NCI-H1417 treated with DMSO at 0.1 percent for 48 hours (cell line): ENCODE data around the gene PDIA3.
"Not testable (repeated sequence)": the region's sequence is repeated elsewhere in the genome, so short reads cannot be mapped to it uniquely, and the experiment has no call there.

Source experiments
- DNase-seq: peaks from one replicate; lab custom pipeline; 2025; lab: John Stamatoyannopoulos, UW

The PDIA3 gene

DNA sequence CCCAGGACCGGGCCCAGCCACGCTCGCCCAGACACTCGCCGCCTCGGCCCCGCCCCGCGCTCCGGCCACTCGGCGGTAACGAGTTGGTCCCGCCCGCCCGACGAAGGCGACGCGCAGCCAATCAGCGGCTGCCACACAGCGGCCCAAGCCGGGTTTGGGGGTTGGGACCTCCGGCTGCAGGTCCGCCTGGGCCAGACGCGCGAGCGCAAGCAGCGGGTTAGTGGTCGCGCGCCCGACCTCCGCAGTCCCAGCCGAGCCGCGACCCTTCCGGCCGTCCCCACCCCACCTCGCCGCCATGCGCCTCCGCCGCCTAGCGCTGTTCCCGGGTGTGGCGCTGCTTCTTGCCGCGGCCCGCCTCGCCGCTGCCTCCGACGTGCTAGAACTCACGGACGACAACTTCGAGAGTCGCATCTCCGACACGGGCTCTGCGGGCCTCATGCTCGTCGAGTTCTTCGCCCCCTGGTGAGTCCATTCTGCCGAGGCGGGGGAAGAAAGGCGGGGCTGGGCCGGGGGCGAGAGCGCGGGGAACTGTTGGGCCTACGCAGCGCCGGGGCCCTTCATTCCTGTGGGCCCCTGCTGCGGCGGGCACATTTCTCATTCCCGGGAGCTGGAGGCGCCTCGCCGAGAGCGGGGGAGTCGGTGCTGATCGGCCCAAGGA lies at the start of gene PDIA3:
Gene PDIA3 (plus strand): TSS at position 194 of the 658 bp plus-strand sequence. CDS start 102 bp downstream, at position 296.
- DNase-seq: not testable (repeated sequence)

DNA sequence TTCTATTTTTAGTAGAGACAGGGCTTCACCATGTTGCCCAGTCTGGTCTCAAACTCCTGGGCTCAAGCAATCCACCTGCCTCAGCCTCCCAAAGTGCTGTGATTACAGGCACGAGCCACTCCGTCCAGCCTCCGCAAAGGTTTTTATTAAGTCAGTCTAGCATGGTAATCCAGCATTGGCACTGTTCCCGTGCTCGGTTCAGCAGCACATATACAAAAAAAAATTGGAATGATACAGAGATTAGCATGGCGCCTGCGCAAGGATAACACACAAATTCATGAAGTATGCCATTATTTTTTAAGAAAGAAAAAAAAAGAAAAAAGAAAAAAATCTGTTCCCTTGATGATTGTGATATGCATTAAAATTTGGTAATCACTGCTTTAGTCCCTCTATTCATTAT lies 44.1 kb upstream of the PDIA3 start:
- DNase-seq: no peak

DNA sequence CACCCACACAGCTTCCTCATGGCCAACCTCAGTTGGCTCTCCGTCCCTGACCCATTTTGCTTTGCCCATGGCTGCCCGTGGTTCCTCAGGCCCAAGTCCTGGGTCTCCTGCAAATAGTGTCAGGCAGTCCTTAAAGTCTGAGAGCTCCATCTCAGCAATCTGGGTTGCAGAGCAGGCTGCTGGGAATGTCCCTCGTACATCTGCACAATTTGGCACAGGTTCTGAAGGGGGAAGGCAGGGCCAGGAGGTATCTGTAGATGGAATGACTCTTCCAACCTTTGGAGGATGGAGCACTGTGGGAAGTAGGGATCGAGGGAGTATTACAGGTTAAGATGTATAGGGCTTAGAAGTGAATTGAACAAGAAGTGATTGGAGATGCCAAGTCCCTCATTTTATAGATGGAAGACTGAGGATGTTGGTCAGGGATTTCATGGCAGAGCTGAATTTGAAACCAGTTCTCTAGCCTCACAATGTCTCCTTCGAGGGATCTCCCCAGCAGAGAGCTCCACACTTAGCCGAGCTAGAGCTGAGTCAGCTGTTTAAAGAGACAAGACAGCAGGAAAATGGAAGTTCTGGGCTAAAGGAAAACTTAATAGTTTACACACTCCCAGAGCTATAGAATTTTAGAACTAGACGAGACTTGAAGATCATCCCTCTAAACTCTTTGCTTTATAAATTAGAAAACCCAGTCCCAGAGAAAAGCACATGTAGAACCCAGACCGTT lies 43.4 kb upstream of the PDIA3 start:
- DNase-seq: no peak

DNA sequence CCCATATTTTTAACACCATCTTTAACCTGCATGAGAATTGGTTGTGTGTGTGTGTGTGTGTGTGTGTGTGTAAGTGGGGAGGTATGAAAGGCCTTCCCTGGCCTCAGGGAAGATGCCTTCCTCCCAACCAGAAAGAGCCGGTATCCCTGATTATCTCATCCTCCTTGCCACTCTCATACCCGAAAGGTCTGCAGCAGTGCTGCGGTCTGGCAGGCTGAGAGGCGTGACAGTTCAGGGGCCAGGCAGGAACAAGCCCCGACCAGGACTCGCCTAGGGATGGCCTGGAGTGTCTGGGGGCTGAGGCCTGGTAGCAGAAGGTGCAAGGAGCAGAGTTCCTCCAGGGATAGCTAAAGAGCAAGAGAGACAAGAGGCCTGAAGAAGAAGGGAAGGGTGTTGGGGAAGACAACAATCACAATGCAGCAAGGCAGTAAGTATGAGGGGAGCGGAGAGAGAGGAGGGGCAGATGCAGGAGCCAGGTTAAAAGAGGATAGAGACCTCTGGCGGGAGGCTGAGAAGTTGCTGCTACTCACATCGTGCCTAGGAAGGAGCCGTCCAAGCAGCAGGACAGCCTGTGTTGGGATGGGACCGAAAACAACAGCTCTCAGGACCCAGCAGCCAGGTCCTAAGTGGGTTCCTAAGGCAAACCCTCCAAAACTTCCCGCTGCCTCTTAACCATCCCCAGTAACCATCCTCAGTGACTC lies 35.7 kb upstream of the PDIA3 start:
- DNase-seq: not testable (repeated sequence)

DNA sequence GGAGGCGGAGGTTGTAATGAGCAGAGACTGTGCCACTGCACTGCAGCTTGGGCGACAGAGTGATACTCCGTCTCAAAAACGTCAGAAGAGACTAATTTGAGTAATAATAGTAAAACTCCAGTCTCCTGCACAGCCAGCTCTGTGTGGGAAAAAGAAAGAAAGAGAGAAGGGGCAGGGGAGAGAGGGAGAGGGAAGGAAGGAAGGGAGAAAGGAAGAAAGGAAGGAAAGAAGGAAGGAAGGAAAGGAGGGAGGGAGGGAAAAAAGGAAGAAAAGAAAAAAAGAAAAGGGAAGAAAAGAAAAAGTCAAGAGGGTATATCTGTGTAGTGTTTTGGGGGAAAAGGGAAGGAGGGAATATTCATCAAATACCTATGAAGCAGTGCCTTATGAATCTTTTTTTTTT lies 23.1 kb upstream of the PDIA3 start:
- no peak for DNase-seq

DNA sequence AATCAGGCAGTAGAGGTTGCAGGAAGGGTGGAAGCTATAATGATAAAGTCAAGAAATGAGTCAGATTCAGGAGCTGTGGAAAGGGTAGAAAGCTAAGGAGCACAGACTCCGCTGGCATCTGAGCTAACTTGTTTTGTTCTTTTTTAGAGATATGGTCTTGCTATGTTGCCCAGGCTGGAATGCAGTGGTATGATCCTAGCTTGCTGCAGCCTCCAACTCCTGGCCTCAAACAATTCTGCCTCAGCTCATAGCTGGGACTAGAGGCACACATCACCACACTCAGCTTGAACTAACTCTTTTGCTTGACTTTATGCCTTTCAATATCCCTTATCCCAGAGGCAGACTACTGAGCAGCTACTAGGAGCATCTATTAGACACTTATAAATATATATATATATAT lies 19.9 kb upstream of the PDIA3 start:
- DNase-seq: not testable (repeated sequence)

DNA sequence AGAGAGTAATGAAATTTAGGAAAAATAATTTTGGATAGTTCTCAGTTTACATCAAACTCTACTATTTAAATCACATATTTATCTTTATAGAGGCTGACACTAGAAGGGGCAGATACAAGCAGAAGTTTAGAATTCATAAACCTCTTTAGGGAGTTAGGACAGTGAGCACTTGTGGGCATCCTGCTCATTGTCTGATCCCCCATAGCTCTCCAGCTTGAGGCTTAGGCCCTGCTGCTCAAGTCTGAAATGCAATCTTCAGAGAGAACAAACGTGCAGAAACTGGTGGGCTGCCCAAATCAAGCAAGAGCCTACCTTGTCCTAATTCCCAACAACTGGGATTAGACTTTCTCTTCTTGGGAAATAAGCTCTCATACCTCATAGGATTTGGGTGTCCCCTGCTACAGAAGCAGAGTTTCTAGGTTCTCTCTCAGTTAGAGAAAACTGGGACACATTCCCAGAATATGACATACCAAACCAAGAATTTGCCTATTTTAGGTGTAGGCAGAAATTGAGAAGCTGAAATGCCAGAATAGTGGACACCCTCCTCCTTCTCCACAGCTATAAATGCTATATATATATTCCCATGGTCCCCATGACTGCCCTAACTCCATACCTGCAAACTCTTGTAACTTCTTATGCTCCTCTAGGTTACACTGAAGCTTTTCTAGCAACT lies 18.0 kb upstream of the PDIA3 start:
- DNase-seq: not testable (repeated sequence)

DNA sequence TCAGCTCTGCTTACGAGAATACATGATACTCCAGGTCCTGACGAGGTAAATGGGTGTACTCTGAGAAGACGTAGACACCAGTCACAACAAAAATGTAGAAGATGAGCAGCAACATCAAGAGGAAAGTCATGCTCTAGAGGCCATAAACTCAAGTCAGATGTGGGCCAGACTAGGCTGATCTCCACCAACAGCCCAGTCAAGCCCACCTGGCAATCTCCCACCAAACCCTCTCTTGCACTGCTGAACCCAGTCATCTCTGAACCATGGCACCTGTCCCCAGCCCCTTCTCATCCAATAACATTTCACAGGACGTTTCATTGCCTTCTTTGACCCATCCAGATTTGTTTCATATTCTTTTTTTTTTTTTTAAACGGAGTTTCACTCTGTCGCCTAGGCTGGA lies 10.8 kb upstream of the PDIA3 start:
- DNase-seq: no peak

DNA sequence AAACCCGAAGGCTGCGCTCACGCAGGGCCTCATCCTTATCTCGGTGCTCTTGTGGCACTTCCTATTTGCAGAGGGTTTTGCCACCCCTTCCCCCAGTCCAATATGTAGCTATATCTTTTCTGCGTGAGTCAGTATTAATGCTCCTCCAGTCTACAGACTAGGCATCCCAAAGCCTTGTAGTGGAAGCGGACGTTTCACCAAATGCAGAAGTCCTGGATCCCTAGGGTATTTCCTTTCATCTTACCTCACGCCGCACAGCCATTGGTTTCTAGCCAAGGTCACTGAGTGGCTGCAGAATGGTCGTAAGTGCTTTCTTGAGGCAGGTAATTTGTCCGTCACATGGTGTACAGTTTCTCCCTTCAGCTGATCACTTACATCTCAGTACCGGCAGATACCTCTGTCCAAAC lies 668 bp downstream of the PDIA3 start:
- not testable (repeated sequence) for DNase-seq

DNA sequence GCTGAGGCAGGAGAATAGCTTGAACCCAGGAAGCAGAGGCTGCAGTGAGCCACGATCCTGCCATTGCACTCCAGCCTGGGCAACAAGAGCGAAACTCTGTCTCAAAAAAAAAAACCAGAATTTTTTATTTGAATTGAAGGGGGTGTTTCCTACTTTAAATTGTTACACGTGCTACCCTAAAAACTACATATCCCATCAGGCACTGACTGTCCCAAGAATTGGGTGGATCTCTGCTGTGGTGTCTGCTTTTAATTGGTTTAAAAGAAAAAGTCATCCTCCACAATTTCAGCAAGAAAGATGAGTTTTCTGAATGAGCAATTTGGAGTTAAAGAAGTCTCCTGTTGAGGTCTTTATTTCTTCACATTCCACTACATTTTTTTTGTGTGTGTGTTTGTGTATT lies 2.1 kb downstream of the PDIA3 start:
- no peak for DNase-seq

DNA sequence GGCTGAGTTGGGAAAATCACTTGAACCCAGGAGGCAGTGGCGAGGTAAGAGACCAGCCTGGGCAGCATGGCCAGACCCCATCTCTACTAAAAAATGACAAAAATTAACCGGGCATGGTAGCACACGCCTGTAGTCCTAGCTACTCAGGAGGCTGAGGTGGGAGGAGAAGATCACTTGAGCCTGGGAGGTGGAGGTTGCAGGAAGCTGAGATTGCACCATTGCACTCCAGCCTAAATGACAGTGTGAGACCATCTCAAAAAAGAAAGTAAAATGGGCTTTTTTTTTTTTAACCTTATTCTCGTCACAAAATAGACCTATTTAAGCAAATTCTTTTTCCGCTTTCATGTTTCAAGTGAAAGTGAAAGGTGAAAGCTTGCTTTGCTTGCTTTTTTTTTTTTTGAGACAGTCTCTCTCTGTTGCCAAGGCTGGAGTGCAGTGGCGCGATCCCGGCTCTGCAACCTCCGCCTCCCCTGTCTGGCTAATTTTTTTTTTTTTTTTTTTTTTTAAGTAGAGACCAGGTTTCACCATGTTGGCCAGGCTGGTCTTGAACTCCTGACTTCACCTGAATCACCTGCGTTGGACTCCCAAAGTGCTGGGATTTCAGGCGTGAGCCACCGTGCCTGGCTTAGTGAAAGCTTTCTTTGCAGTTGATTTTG lies 3.6 kb downstream of the PDIA3 start:
- DNase-seq: no peak

DNA sequence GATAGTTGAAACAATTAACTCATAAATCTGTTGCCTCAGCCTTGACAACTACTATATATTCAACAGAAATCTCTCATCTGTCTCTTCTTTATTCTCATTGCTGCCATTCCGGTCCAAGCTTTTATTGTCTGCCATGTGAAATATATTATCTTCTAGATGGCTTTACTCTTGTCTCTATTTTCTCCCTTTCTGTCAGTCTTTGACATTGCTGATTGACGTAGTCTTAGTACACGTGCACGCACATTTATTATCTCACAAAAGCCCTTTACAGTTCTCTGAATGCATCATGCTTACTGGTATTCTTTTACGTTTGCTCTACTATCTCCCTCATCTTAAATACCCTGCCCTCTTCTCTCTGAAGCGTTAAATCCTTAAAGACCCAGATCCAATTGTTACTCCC lies 5.6 kb downstream of the PDIA3 start:
- no peak for DNase-seq

DNA sequence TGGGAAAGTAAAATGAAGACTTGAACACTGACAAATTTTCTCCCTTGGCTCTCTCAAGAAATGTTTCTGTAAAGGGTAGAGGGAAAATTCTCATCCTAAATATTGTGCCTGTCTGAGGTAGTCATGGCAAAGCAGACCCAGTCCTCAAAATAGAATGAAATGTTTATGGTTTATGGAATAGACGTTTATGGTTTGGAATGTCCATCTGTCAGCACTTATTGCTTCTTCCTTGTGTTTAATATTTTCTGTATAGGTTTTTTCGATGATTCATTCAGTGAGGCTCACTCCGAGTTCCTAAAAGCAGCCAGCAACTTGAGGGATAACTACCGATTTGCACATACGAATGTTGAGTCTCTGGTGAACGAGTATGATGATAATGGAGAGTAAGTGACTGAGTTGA lies 16.6 kb downstream of the PDIA3 start:
- DNase-seq: no peak

DNA sequence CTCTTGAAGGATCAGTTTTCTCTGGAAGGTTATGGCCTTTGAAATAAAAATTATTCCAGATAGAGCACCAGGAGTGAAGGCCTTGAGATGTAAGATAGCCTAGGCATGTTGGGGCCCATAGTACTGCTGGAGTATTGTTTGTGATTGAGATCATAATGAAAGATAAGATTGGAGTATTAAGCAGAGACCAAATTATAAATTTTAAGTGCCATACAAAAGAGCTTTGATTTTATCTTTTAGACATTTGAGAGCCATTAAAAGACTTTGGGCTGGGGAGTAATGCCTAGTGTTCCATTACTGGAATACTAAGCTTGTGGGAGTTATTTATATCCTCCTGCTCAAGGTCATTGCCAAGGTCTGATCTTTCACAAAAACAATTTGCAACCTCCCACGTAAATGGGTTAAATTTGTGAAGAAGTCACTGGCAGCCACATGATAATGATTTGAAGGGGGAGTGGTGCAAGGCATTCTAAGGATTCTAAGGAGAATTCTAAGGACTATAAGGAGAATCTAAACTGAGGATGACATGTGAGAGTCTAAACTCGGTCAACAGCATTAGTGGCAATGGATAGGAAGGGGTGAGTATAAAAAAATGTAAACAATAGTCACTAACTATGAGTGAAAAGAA lies 17.7 kb downstream of the PDIA3 start:
- DNase-seq: no peak

DNA sequence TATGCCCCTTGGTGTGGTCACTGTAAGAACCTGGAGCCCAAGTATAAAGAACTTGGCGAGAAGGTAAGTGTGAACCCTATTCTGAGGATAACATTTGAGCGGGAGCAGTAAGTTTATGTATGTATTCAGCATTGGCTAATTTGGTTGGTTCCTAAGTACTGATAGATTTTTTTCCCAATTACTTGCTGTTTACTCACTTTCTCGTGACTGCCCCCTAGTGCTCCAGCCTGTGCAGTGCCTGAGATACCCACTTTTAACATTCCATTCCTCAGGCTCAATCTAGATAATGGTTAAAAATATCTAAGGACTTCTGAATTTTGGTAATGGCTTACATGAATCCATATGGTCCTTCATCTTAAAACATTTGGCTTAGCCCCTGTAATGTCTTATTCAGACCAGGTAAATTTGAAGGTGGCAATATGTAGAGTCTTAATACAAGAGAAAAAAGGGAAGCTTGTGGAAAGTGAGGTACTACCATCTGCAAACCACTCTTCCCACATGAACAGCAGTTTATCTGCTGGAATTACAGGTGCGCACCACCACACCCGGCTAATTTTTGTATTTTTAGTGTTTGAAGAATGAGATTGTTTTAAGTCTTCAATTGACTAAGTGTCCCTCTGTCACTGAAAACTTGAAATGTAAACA lies 23.5 kb downstream of the PDIA3 start:
- no peak for DNase-seq

DNA sequence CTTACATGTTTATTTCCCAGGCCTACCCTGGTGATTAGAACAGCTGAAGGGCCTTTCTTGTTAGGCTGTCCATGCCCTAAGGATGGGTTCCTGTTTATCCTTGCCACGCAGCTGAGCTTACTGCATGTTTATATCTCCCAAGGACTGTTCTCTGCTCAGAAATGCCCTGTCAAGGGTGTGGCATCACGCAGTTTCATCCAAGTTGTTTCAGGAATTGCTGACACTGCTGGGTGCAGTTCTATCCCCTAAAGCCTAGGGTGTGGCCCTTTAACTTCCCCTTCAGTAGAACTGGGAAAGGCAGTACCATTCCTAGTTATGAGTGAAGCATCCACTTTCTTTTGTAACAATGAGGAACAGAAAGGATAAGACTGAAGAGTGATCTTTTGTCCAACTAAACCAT lies 25.6 kb downstream of the PDIA3 start:
- DNase-seq: no peak

DNA sequence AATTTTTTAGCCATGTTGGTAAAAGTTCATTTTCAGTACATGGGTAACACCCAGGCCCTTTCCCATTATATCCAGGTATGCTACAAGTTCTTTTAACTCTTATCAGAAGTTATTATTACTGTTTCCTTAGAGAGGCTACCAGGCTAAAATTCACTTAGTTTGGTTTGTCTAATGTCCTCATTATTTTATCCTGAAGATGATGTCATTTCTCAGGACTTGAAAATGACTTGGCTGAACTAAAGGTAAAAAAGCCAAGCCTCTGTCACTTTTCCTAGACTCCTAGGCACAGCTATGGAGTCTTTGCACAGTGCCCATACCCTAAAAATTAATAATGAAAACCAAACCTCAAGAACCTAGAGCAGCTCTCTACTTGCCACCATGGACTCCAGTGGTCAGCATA lies 26.4 kb downstream of the PDIA3 start:
- DNase-seq: no peak

DNA sequence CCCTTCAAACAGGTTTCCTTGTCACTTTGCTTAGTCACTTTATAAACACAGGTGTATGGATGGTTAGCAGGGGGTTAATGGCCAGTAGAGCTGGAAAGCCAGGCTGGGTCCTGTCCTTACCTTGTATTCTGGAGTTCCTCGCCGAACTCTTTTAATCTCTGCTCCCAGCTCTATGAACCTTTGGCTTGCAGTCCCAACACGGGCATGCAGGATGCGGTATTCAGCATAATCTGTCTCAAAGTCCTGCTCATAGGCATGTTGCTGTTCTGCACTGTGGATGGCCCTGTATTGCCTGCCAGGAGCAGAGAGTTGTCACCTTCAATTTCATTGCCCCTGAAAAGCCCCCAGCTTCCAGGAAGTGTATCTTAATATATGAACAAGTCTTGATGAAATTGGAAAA lies 27.8 kb downstream of the PDIA3 start:
- DNase-seq: no peak

DNA sequence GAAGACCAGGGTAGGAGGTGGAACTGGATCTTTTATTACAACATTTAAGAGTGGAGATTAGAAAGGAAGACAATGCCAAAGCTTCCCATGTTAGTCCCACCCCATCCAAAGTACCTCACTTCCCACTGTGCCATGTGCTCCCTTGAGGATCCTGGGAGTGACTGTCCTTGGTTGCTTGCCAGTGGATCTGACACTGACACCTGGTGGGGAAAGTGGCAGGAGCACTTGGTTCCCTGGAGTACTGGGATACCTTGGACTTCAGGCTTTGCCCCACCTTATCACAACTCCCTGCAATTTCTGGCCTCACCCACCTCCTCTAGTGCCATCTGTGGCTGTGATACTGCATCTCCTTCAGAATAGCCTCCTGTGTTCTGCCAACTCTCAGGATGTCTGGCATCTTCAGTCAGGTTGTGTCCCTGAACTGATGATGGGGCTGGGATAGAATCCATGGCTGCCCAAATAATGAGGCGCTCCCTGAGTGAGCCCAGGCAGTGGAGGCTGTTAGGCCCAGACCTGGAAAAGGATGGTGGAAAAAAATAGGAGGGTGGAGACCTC lies 29.2 kb downstream of the PDIA3 start:
- no peak for DNase-seq

DNA sequence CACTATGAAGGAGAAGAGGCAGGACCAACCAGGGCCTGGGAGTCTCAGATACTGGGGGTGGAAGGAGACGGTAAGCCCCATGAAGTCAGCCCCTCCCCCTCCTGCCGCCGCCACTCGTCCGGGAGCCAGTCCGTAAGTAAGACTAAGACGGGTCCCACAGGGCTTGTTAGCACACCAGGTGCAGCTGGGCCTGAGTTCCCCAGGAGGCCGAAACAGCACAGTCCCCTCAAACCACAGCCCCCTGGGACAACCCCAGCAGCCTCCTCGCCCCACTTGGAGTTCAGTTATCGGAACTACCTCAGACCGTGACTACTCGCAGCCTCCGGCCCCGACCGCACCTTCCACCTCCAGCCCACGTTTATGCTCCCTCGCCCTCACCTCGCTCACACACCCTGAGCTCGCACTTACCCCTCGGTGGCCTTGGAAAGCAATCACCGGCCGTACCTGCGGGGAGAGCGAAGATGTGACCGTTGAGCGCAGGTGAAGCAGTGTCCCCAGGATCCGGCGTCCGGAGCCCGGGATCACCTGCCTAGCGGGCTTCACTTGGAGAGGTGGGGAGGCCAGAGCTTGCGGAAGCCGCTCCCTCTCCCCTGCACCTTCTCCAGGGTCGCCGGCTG lies 30.0 kb downstream of the PDIA3 start:
- no peak for DNase-seq
